IPS-NIHi7 (cell line): ENCODE results near the gene UBXN11.
"Not testable (repeated sequence)": the region's sequence is repeated elsewhere in the genome, so short reads cannot be mapped to it uniquely, and the experiment has no call there.

Source experiments
- DNase-seq: peaks from one replicate; pipeline ENCODE4 v3.0.0; 2012; ENCODE audit warnings: mixed read lengths; ENCODE audit errors: extremely low spot score

UBXN11 gene

DNA sequence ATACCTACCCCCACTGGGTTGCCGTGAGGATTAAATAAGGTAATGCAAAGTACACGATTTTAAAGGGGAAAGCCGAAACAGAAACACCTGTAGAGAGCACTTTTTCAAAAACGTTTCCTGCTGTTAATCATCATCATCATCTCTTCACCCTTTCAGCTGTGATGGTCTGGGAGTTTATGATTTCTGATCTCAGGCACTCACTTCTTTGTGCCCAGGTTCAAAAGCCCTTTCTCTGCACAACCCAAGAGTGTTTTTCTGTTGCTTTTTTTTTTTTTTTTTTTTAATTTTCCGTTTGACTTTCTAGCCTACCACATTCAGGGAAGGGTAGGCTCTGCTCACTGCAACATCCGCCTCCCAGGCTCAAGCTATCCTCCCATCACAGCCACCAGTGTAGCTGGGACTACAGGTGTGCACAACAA, 936 bp upstream of the UBXN11 start:
- no peak for DNase-seq

DNA sequence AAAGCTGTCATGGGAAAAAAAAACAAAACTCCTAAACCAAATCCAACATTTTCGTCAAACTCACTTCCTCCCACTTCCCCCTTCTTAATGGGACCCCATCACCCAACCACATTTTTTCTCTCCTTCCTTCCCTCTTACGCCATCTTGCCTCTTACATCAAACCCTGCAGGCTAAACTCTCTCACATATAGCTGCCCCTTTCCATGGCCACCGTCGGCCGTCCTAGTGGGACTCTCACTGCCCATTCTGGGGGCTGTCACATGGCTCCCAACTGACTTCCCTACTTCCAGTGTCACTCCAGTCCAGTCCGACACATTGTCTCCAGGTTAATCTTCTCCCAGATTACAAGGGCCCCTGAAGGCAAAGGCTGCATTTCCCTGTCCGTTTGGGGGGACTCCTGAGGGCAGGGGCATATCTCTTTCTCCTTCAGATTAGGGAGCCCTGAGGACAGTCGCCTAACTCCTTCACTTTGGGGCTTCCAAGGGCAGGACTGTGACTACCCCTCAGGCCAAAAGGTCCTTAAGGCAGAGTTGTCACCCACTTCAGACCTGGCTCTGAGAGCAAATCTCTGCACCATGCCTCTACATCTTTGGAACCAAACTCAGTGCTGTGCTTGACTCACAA, 658 bp downstream of the UBXN11 start:
- DNase-seq: no peak

DNA sequence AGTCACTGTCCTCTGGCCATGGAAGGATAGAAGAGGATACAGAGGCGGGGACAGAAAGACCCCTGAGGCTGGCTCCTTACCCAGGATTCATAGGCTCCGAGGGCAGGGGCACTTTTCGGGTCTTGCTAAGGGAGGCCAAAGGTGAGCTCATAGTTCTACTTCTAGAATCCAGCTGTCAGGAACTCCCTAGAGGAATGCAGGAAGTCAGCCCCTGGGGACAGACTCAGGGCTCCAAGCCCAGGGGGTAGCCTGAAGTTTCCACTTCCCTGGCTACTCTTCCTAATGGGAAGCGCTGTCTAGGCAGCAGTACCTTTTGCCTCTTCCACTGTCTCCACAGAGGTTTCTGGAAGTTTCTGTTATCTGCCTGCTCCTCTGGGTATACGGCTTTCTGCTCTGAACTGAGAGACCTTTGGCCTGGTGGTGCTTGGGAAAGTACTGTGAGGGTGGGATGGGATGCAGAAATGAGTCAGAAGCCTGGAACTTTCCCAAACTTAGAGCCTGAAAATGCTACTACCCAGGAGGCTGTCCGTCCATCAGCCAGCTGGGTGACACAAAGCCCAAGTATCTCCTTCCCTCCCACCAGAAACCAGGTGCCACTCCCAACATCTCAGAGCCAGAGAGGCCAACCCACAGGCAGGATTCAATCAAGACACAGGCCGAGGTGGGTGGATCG, 3.6 kb downstream of the UBXN11 start:
- no peak for DNase-seq

DNA sequence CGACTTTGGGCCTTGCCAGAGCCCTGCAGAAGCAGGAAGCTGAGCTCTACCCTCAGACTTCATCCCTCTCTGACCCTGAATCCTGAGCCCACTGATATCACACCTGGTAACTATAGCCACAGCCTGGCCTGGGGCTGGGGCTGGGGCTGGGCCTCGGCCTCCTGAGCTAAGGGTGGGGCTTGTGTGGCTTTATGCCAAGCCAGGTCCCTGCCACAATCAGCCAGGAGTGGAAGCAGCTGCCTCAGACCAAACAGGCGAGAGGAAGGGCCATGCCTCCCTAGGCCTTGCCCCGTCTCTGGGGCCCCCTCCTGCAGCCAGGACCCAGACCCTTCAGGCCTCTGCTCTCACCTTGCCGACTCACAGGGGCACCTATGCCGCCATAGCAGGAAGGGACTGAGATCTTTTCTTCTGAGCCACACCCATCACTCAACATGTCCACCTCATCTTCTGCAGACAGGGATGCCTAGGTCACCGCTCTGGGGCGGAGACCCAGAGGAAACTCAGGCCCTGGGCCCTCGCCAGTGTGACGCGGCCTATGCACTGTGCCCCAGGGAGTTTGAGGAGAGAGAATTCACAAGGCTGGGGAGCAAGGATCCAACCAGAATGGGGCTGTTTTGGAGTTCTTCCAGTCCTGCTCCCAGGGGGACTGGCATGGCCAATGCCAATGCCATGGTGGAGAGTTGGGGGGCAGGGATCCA, 5.7 kb downstream of the UBXN11 start:
- no peak for DNase-seq

DNA sequence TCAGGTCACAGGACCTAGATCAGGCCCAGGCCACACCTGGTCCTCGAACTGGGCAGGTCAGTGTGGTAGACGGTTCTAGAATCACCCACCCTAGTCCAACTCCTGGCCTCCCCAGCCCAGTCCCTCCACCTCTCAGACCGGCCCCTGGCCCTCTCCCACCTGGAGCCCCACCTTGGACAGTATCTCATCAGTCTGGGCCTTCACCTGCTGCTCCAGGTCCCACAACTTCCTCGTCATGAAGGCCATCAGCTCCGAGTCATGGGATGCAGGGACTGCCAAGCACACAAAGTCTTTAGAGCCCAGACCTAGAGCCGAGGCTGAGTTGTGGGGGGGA, 8.7 kb downstream of the UBXN11 start:
- no peak for DNase-seq

DNA sequence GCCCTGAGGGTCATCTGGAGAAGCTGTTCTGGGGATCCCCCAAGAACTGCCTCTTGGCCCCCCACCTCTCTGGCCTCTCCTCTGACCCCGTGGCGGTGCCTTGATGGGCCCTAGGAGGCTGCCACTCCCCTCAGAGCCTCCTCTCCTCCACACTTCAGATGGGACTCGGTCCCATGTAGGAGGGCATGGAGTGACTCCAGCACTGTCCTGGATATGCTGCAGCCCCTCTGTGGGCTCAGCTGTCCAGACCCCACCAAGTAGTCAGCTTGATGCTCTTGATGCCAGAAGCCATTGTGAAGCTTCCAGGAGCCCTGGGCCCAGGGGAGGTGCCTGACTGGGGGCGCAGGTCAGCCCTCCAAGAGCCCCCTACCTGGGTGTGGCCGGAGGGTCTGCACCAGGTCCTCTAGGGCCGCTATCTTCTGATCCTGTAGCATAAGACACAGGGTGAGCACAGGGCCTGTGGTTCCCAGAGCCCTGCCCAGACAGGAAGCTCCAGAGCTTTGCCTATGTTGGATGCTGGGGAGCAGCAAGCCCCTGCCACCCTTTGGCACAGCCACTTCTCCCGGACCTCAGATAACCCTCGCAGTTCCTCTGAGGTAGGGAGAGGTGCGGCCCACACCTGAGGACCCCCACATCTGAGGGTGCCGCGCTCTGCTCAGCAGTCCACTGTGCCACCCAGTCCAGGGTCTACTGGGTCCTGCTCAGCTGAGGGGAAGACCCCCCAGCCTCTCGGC, 9.2 kb downstream of the UBXN11 start:
- DNase-seq: no peak

DNA sequence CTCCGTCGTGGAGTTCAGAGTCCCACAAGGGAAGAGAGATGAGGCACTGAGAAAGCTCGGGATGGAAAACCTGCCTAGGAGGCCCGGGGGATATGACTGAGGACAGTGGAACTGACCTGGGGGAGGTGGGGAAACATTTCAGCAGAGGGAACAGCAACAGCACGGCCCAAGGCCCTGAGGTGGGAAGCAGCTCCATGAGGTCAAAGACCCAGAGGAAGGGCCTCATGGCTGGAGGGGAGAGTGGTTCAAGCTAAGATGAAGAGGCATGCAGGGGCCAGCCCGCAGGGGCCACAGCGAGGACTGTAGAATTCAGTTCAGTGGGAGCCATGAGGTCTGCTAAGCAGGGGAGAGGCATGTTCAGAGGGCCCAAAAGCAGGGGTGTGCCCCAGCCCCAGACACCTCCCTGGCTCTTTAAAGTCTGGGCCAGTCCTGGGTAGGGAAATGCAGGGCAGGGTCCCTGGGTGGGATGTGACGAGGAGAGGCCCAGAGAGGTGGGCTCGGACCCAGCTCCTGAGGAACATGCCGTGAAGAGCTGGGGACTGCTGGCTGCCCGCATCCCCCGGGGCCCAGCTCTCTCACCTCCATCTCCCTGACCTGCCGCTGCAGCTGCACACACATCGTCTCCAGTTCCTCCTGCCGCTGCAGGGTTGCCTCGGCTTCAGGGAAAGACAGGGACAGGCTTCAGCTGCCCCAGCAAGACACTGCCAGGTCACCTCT, 9.9 kb downstream of the UBXN11 start:
- no peak for DNase-seq

DNA sequence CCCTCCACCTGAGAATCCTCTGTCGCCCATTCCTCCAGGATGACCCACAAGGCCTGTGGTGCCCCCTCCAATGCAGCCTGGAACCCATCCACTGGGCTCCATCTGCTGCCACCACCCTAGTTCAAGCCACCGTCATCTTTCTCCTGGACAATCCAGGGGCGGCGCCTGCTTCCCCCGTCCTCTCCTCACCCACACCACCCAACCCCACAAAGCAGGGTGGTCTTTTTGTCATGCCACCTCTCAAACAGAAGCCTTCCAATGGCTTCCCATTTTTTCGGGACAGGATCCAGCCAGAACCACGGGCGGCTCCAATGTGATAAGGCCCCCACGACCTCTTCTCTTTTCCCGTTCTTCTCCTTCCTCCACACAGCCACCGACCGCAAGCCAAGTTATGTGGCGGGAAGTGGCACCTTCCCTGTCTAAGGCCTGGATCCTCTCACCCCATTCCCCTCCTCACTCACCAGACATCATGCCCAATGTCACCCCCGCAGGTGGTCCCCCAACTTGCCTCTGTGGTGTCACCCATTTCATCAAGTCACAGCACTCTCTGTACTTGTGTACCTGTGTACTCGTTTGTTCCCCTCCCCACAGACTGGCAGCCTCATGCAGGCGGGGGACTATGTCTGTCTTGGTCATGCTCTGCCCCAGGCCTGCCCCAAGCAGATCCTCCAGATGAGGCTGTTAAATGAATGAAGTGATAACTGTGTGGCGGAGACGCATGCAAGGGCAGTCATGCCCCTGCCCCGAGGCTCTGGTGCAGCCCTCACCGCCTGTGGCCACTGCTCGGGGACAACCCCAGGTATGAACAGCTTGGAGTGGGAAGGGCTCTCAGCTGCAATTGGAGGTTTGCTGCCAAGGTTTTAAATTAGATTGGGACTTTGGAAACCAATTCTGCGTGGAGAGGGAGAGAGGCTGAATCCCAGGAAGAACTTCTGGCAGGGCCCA, 11.0 kb downstream of the UBXN11 start:
- DNase-seq: no peak

DNA sequence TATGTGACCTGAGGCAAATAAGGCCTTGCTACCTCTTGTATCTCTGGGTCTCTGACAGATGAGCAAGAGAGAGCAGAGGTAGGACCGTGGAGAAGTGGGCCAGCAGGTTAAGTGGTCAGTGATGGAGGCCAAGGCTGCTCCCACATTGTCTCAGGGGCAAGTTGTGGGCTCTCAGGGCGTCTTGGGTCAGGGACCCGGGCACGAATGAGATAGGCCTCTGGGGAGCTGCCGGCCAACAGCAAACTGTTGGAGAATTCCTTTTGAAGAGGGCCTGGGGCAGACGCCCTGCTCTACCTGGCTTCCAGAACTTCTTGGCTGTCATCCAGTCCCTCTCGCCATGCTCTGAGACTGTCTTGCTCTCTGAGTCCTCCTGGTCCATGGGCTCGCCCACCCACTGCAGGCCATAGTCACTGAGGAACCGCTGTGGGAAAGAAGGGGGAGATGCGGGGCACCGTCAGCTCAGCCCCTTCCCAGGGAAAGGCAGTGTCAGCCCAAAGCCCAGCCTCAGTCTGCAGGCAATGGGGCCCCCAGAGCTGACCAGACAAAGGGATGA, 12.4 kb downstream of the UBXN11 start:
- no peak for DNase-seq

DNA sequence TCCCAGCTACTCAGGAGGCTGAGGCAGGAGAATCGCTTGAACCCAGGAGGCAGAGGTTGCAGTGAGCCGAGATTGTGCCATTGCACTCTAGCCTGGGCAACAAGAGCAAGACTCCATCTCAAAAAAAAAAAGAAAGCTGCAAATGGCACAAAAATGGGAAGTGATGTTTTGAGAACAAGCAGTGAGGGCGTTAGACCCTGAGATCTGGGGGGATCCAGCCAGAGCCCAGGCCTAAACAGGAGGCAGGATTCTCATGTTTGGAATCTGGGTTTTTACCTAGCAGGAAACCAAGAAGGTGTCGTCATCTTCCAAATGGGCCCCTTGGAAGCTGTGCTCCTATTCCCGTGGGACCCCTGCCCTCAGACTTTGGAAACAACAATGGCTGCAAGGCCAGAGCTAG, 13.7 kb downstream of the UBXN11 start:
- not testable (repeated sequence) for DNase-seq

DNA sequence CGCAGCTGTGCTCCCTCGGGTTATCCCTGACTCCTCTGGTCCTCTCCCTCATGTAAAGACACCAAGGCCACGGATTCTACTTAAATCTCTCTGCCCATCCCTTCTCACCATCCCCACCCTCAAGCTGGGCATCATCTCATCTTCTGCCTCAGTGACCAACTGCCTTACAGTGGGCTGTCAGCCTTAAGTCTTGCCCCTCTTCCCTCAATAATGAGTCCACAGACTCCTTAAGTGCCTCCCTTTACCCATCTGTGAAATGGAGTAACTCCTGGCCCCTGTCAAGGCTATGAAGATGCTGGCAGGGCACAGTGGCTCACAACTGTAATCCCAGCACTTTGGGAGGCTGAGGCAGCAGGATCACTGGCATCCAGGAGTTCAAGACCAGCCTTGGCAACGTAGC, 14.5 kb downstream of the UBXN11 start:
- no peak for DNase-seq

DNA sequence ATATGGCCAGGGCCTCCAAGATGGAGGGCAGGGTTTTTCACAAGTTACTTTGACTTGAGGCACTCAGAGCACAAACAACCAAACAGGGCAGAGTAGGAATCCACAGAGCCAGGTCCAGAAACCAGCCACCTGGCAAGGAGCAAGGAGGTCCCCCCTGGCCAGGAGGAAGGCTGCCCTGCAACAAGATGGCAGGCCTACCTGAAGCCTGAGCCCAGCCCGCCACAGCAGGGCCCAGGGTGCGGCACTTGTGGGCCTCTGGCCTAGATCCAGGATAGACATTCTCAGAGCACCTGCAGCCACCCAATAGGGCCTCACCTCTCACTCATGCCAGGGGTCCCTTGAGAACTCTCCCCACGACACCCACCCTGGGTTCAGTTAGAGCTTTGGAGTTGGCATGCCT, 15.0 kb downstream of the UBXN11 start:
- DNase-seq: no peak

DNA sequence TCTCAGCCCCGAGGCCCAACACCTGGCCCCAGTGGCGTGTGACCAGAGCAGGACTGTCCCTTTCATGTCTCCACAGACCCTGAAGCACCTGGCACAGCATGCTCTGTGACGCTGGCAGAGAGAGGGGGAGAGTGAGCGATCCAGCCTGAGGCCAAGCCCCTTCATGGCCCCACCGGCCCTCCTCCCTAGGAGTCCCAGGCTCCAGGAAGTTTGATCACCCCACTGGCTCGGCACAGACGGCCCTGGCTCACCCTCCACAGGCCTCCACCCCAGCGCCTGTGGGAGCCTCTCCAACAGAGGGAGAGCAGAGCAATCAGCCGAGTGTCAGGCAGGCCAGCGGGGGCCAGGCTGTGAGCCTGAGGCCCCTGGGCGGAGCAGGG, 15.6 kb downstream of the UBXN11 start:
- DNase-seq: no peak

DNA sequence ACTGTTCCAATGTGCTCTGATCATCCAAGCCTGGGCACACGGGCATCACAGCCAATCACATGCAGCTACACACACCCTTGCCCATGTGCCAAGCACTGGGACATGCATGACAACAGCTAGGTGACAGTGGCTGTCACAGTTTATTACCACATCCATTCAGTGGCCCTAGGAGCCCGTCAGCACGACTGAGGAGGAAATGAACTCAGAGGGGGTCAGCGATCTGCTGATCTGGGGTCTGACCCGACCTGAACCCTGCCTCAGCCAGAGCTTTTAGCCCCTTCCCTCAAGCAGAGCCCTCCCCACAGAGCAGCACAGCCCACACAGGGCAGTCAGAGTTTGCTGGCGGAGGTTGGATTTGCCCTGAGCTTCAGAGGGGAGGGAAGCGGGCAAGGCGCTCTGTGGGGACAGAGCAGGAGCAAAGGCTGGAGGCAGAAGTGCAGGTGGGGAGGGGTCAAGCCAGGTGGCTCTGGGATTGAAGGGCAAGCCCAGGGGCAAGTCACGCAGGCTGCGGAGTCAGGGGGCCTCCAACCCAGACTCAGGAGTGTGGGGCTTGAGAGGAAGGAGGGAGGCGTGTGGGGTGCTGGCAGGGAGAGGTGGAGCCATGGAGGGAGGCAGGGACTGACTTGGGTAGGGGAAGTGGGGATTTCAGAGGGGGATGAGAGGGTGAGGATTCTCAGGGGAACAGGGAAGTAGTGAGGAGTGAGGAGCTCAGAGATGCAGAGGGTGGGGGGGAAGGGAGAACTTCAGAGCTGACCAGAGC, 16.1 kb downstream of the UBXN11 start:
- no peak for DNase-seq

DNA sequence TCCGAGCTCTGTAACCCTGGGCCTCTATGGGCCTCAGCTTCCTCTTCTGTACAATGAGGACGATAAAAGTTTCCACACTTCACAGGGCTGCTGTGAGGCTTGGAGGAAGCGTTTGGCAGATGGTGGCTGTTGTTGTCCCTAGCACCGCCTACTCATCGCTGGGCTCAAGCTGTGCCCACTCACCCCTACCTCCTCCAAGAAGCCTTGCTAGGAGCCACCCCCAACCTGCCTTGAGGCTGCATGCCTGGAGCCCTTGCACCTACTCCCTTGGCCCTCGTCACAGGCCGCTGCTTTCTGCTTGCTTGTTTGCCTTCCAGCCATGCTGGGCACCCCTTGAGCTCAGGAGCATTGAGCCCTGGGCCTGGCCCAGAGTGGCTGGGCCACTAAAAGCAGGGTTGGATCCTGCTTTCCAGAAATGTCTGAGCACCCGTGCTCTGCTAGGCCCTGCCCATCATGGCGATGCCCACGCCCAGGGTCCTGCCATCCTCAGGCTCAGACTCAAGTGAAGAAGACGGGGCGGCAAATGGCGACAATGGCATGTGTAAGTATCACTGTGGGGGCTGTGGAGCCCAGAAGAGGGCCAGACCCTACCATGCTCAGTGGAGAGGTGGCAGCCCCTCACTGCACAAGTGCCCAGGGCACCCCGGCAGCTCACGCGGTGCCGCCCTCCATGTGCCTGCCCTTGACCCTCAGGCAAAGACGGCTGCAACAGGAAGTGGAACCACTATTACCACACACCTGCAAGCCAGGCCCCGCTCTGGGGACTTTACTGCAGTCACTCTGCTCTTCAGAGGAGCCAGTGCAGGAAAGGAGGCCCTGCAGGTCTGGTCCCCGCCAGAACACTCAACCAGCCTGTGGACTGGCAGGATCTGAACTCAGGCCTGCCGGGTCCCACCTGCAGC, 17.0 kb downstream of the UBXN11 start:
- no peak for DNase-seq

DNA sequence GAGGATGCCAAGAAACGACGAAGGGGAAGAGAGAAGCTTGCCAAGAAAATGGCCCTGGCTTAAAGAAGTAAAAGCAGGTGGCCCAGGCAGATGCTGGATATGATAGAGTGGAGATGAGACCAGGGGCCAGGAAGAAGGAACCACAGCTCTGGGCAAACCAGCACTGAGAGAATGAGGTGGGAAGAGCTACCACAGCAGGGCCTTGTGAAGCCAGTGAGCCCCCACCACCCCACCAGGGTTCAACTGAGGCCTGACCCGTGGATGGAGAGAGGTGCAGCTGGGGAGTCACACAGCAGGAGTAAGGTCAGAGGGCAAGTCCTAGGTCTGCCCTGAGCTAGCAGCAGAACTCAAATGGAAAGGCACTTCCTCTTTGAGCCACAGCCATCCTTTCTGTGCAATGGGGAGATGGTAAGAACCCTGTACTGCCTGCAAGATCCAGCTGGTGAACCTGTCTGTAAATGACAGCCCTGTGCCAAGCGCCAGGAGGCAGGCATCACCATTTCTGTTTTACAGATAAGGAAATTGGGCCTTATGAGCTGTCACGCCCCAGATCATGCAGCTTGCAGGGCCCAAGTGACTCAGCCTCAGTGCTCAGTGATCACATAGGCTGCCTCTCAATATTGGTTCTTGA, 18.0 kb downstream of the UBXN11 start:
- no peak for DNase-seq

DNA sequence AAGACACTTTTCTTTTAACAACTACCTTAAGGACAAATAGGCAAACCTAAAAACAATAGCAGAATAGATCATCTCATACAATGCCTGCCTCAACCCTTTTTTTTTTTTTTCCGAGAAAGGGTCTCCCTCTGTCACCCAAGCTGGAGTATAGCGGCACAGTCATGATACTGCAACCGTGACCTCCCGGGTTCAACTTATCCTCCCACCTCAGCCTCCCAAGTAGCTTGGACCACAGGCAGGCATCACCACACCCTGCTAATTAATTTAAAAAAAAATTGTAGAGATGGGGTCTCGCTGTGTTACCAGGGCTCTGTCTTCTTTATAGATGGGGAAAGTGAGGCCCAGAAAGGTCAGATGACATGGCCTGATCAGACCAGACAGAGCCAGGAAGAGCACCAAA, 18.6 kb downstream of the UBXN11 start:
- DNase-seq: no peak

DNA sequence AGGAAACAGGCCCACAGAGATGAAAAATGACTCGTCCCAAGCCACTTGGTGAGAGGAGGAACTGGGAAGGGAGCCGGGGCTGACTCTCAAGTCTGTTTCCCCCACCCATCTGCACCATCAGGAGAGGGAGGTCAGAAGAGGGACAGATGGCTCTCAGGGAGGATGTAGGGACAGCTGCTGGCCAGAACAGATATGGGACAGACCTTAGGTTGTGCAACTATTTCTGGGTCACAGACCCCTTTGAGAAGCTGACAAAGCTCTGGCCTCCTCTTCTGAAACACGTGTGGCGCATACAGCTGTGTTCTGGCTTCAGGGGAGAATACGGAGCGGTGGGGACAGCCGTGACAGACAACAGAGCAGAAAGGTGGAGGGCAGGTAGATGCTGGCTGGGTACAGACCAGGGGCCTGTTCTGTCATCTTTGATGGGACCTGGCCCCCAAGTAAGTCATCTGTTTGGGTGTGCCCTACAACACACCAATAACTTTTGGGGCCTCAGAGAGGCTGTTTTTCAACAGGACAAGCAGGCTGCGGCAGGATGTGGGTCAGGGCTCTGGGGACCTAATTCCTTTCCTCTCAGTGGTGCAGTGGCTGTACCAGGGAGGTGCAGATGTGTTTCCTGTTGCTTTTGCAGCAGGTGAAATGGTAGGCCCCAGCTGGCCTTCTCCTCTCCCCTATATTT, 19.3 kb downstream of the UBXN11 start:
- no peak for DNase-seq
